HG03558 (cell line): ENCODE results near the gene SPINT3.

Experiments used
- ATAC-seq: cut with Tn5 transposase; IDR thresholded peaks from one replicate; pipeline ENCODE4 v1.9.1; 2021; ENCODE audit warnings: moderate number of reproducible peaks; ENCODE audit not compliant: unreplicated experiment; ENCODE audit errors: extremely low read depth

Gene SPINT3

GRCh38 chr20:45465491-45466266, 49.7 kb downstream of the SPINT3 start:
- no peak for ATAC-seq

- no peak for ATAC-seq
Observed at GRCh38 chr20:45463709-45464108, 51.7 kb downstream of the SPINT3 start.

GRCh38 chr20:45462711-45463509, 52.5 kb downstream of the SPINT3 start:
- ATAC-seq: no peak
